Ovary (tissue), 3 donors: ENCODE results near the gene GPR84.

Experiments used
- CTCF ChIP-seq, 3 donors: fragments of 450-650 bp in 2 of 3; fragments of 200-600 bp in 1 of 3; IDR thresholded peaks; one replicate each; pipeline versions ENCODE4 v1.5.1 to v1.8.0; 2016 to 2022; ENCODE audit warnings: antibody characterized with exemption in 3 of 3, mild to moderate bottlenecking in 1 of 3
- POLR2A ChIP-seq: fragments of 450-650 bp; IDR thresholded peaks from one replicate; pipeline ENCODE4 v1.6.1; 2017; ENCODE audit warnings: antibody characterized with exemption, mild to moderate bottlenecking, moderate library complexity
- donor health status: DM: no; HTN: no; CAD: no.

GRCh38 chr12:54405573-54405972 is 41.3 kb upstream of the GPR84 start:
- no peak for TF ChIP-seq CTCF (IDR thresholded peaks at IDR 0.05)
- no peak for TF ChIP-seq POLR2A
